Panc1 (cell line): ENCODE data around the gene ABCB8. TPM values are rescaled to one million over a fixed set of nuclear protein-coding genes. Genes with fewer than 3 reads are reported as not detected.
A peak's percentile ranks its signal among the peaks of the same experiment; 100 is the strongest.

ENCODE experiments used
- ATAC-seq: fragments of 200-7000 bp; cut with Tn5 transposase; 2 replicates; pipeline ENCODE4 v1.9.1; 2020; ENCODE audit warnings: mild to moderate bottlenecking, moderate library complexity
- BruUV-seq: library from RNA; stranded (reverse); fragments of 400-500 nt; replicated peaks from 2 replicates; lab custom pipeline; 2021; lab: Mats Ljungman, UMichigan
- CTCF ChIA-PET: fragments of 300-600 bp; sonication (Branson Sonifier 250); formaldehyde crosslinking; loops from one replicate; lab custom pipeline; 2022; ENCODE audit warnings: antibody characterized with exemption; lab: Charles Lee
- POLR2A ChIA-PET: fragments of 300-600 bp; sonication (Branson Sonifier 250); formaldehyde crosslinking; loops from one replicate; lab custom pipeline; 2022; ENCODE audit warnings: antibody characterized with exemption; lab: Charles Lee
- DNase-seq: peaks from one replicate; pipeline ENCODE4 v3.0.0-alpha.2; 2010; ENCODE audit warnings: low read depth, low spot score
- H3K27ac ChIP-seq: 2 replicates; pipeline ENCODE4 v1.5.1; 2011; ENCODE audit warnings: mild to moderate bottlenecking, low read length, inconsistent platforms
- H3K27me3 ChIP-seq: fragments of 200-500 bp; sonication (Bioruptor generic); 2 replicates; pipeline ENCODE4 v1.6.0; 2014; ENCODE audit warnings: low read length, inconsistent platforms; ENCODE audit not compliant: control insufficient read depth, insufficient read depth
- H3K36me3 ChIP-seq: fragments of 200-500 bp; sonication (Bioruptor generic); 2 replicates; pipeline ENCODE4 v1.5.1; 2014; ENCODE audit warnings: inconsistent platforms, mild to moderate bottlenecking, low read length, moderate library complexity; ENCODE audit not compliant: control insufficient read depth, insufficient read depth
- H3K4me1 ChIP-seq: 2 replicates; pipeline ENCODE4 v1.5.1; 2011; ENCODE audit warnings: inconsistent platforms, mild to moderate bottlenecking, low read length, moderate library complexity; ENCODE audit not compliant: control insufficient read depth, insufficient read depth
- H3K4me3 ChIP-seq, 2 experiments: 2 replicates each; pipeline ENCODE4 v1.5.1; 2011 to 2012; ENCODE audit warnings: low read depth in 2 of 2, low read length in 2 of 2, mild to moderate bottlenecking in 2 of 2, inconsistent platforms in 1 of 2, moderate library complexity in 1 of 2
- H3K9me3 ChIP-seq: fragments of 200-500 bp; sonication (Bioruptor generic); 2 replicates; pipeline ENCODE4 v1.5.1; 2014; ENCODE audit warnings: low read depth, mild to moderate bottlenecking, inconsistent platforms, low read length, moderate library complexity; ENCODE audit not compliant: control insufficient read depth, insufficient read depth
- POLR2AphosphoS5 ChIP-seq: IDR thresholded peaks from 2 replicates; pipeline ENCODE4 v1.6.1; 2012; ENCODE audit warnings: mild to moderate bottlenecking, low read depth, low read length, moderate library complexity
- REST ChIP-seq, 2 experiments: IDR thresholded peaks; 2 replicates each; pipeline ENCODE4 v1.6.1; 2011 to 2012; ENCODE audit warnings: low read depth in 2 of 2, control low read depth in 1 of 2, low read length in 1 of 2, mild to moderate bottlenecking in 1 of 2, moderate library complexity in 1 of 2; ENCODE audit not compliant: insufficient read depth in 1 of 2
- SIN3A ChIP-seq: IDR thresholded peaks from 2 replicates; pipeline ENCODE4 v1.6.1; 2012; ENCODE audit warnings: low read depth, mild to moderate bottlenecking, low read length, moderate library complexity, borderline replicate concordance; ENCODE audit not compliant: insufficient read depth
- TCF7L2 ChIP-seq: IDR thresholded peaks from 2 replicates; pipeline ENCODE4 v1.6.1; 2011; ENCODE audit warnings: mild to moderate bottlenecking, low read depth, low read length, inconsistent platforms
- in situ Hi-C: cut with HindIII; loops from 2 replicates; pipeline ENCODE4 v1.10.0; 2016; ENCODE audit warnings: low sequenced_read_pairs, low pct_unique_long_range_greater_than_20kb
- intact Hi-C: fragments of 100-400 bp; cut with micrococcal nuclease; formaldehyde crosslinking; loops from one replicate; pipeline ENCODE4 v1.10.0; 2022; ENCODE audit not compliant: unreplicated experiment
- total RNA-seq: library from RNA; stranded (reverse); gene quantifications from one replicate; pipeline ENCODE4 v1.2.1, GENCODE V29; 2021; ENCODE audit not compliant: unreplicated experiment
- TF ChIP-seq, protein P1 (sequence below): fragments of 450-650 bp; IDR thresholded peaks from 2 replicates; pipeline ENCODE4 v1.5.1; 2017; ENCODE audit warnings: mild to moderate bottlenecking

The ABCB8 gene
- total RNA-seq, 1 experiment from 2014 or later = 49.8 TPM

GRCh38 chr7:151088019-151088855 lies 60.0 kb downstream of the ABCB8 start:
- Histone ChIP-seq H3K4me3 (peak overlapping the region; percentile 88 to 93), H3K9me3 (no peaks in the 10 kb centered on the region), H3K27ac (peak overlapping the region; percentile 77), H3K4me1 (peaks cover 44% of the 10 kb centered on the region), H3K36me3 (no peaks in the 10 kb centered on the region; the same call in 1 of the 2 replicates), H3K27me3 (no peaks in the 10 kb centered on the region)
- POLR2A ChIA-PET = interaction anchor here (0.5 to 0.6 kb wide), 2 partner anchors 56 to 59 kb away, joined by 3 to 6 read pairs; no protein-coding TSS in a partner anchor
- no peak for DNase-seq
- BruUV-seq = no TSS peak
- in situ Hi-C loops (no loop called here), intact Hi-C loops (no loop called here)
- no peak for ATAC-seq
- TF ChIP-seq REST (IDR thresholded peaks at IDR 0.05; ENCODE audit: insufficient read depth in 1 of 2, low read depth in 2 of 2, low read length in 1 of 2) (no peak), POLR2AphosphoS5 (no peak), SIN3A (no peak), TCF7L2 (no peak)
- TF ChIP-seq, protein P1, sequence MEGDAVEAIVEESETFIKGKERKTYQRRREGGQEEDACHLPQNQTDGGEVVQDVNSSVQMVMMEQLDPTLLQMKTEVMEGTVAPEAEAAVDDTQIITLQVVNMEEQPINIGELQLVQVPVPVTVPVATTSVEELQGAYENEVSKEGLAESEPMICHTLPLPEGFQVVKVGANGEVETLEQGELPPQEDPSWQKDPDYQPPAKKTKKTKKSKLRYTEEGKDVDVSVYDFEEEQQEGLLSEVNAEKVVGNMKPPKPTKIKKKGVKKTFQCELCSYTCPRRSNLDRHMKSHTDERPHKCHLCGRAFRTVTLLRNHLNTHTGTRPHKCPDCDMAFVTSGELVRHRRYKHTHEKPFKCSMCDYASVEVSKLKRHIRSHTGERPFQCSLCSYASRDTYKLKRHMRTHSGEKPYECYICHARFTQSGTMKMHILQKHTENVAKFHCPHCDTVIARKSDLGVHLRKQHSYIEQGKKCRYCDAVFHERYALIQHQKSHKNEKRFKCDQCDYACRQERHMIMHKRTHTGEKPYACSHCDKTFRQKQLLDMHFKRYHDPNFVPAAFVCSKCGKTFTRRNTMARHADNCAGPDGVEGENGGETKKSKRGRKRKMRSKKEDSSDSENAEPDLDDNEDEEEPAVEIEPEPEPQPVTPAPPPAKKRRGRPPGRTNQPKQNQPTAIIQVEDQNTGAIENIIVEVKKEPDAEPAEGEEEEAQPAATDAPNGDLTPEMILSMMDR = no peak
- CTCF ChIA-PET = interaction anchor here (1.1 kb wide), 1 partner anchor 60 kb away, joined by 3 read pairs; no protein-coding TSS in a partner anchor

DNA sequence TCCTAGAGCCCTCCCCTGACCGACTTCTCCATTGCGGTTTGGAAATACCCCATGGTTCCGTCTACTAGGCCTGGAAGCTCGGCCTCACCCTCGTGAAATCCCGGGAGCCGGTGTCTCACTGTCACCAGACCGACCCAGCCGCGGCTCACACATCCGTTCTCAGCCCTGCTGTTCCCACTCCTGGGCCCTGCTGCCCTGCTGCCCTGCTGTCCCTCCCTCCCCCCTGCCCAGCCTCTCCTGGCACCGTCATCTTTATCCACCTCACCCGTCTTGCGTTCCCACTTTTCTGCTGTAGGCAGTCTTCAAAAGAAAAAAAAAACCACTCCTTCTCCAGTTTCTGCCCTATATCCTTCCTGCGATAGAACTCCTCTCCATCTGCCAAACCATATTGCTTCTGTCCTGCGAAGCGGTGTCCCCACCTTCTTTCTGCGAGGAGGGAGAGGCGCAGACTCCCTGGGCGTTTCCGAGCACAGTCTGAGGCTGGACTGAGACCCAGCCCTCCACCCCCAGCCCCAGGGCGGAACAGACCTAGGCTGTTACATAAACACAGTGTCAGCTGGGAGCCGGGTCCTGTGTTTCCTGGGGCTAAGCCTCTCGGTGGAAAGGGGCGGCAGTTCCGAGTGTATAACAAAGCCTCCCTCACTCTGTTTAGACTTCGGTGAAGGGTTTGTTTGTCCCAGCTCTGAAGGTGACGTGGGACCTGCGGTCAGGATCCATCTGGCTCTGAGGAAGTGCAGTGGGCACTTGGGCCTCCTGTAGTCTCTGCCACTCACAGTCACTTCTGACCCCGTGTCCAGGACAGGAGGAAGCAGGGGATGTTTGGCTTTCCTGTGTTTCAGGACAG lies 60.8 kb downstream of the ABCB8 start:
- no TSS peak for BruUV-seq
- H3K9me3 ChIP-seq = no peaks in the 10 kb centered on the region
- intact Hi-C loops (no loop called here), in situ Hi-C loops (no loop called here)
- POLR2A ChIA-PET = interaction anchor here (0.5 to 0.6 kb wide), 2 partner anchors 59 to 711 kb away, joined by 3 read pairs; no protein-coding TSS in a partner anchor
- peaks cover 40% of the 10 kb centered on the region for H3K4me1 ChIP-seq
- no peak for DNase-seq
- H3K27ac ChIP-seq = peak overlapping the region; percentile 77
- CTCF ChIA-PET = interaction anchor here (0.7 kb wide), 1 partner anchor 61 kb away, joined by 9 read pairs; the partner anchor contains the start of gene ABCB8
- no peak for ATAC-seq
- no peaks in the 10 kb centered on the region; the same call in 1 of the 2 replicates for H3K36me3 ChIP-seq
- no peaks in the 10 kb centered on the region for H3K27me3 ChIP-seq
- TF ChIP-seq POLR2AphosphoS5 = no peak
- TF ChIP-seq SIN3A = no peak
- TF ChIP-seq TCF7L2 = no peak
- no peak for TF ChIP-seq REST (IDR thresholded peaks at IDR 0.05; ENCODE audit: insufficient read depth in 1 of 2, low read depth in 2 of 2, low read length in 1 of 2)
- TF ChIP-seq, protein P1 = no peak
- H3K4me3 ChIP-seq = peak overlapping the region; percentile 88 to 93
